ENCODE measurements around the gene SKOR1. TPM values are rescaled to one million over a fixed set of nuclear protein-coding genes. Genes with fewer than 3 reads are reported as not detected.

The SKOR1 gene
- total and polyA plus RNA-seq, 2 of the 13 experiments (the other 11 are each of a cell fraction or from before 2014, with no cell fraction given): 0.09 to 0.11 TPM

- TF ChIP-seq, protein P1, sequence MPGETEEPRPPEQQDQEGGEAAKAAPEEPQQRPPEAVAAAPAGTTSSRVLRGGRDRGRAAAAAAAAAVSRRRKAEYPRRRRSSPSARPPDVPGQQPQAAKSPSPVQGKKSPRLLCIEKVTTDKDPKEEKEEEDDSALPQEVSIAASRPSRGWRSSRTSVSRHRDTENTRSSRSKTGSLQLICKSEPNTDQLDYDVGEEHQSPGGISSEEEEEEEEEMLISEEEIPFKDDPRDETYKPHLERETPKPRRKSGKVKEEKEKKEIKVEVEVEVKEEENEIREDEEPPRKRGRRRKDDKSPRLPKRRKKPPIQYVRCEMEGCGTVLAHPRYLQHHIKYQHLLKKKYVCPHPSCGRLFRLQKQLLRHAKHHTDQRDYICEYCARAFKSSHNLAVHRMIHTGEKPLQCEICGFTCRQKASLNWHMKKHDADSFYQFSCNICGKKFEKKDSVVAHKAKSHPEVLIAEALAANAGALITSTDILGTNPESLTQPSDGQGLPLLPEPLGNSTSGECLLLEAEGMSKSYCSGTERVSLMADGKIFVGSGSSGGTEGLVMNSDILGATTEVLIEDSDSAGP (CRISPR knock-in tag; IDR thresholded peaks at IDR 0.05; ENCODE audit: borderline replicate concordance): peak; percentile 39; the same call in 1 of the 2 replicates
- TF ChIP-seq ZNF747 (CRISPR knock-in tag; IDR thresholded peaks at IDR 0.05; ENCODE audit: borderline replicate concordance) (no peak), ZMYM4 (CRISPR knock-in tag; IDR thresholded peaks at IDR 0.05) (peak; percentile 50; the same call in 1 of the 2 replicates), ZNF75D (CRISPR knock-in tag; IDR thresholded peaks at IDR 0.05; ENCODE audit: borderline replicate concordance) (no peak), MIXL1 (CRISPR knock-in tag; IDR thresholded peaks at IDR 0.05) (0 out of 2 replicates have a peak, but pooled peaks have one; percentile 56), FOXM1 (CRISPR knock-in tag; IDR thresholded peaks at IDR 0.05) (no peak), ZNF614 (CRISPR knock-in tag; IDR thresholded peaks at IDR 0.05; ENCODE audit: borderline replicate concordance) (no peak), ZFY (CRISPR knock-in tag; IDR thresholded peaks at IDR 0.05) (peak; percentile 84), HNF4A (CRISPR knock-in tag; IDR thresholded peaks at IDR 0.05) (peak; percentile 69), KDM2A (CRISPR knock-in tag; IDR thresholded peaks at IDR 0.05; ENCODE audit: borderline replicate concordance, low read depth) (0 out of 2 replicates have a peak, but pooled peaks have one; percentile 31), PHF20 (CRISPR knock-in tag; IDR thresholded peaks at IDR 0.05) (peak; percentile 33; the same call in 1 of the 2 replicates), SALL2 (CRISPR knock-in tag; IDR thresholded peaks at IDR 0.05) (no peak), NCOR1 (IDR thresholded peaks at IDR 0.05; ENCODE audit: borderline replicate concordance, low read length) (no peak), ZNF432 (CRISPR knock-in tag; IDR thresholded peaks at IDR 0.05; ENCODE audit: borderline replicate concordance) (no peak), ZNF841 (CRISPR knock-in tag; IDR thresholded peaks at IDR 0.05; ENCODE audit: borderline replicate concordance) (no peak), TFDP2 (CRISPR knock-in tag; IDR thresholded peaks at IDR 0.05) (0 out of 2 replicates have a peak, but pooled peaks have one; percentile 33), MED1 (CRISPR knock-in tag; IDR thresholded peaks at IDR 0.05) (peak; percentile 64), ZNF282 (IDR thresholded peaks at IDR 0.05; ENCODE audit: partially characterized antibody) (no peak)
- TF ChIP-seq, protein P2, sequence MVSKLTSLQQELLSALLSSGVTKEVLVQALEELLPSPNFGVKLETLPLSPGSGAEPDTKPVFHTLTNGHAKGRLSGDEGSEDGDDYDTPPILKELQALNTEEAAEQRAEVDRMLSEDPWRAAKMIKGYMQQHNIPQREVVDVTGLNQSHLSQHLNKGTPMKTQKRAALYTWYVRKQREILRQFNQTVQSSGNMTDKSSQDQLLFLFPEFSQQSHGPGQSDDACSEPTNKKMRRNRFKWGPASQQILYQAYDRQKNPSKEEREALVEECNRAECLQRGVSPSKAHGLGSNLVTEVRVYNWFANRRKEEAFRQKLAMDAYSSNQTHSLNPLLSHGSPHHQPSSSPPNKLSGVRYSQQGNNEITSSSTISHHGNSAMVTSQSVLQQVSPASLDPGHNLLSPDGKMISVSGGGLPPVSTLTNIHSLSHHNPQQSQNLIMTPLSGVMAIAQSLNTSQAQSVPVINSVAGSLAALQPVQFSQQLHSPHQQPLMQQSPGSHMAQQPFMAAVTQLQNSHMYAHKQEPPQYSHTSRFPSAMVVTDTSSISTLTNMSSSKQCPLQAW (CRISPR knock-in tag; IDR thresholded peaks at IDR 0.05): 0 out of 2 replicates have a peak, but pooled peaks have one; percentile 54
- TF ChIP-seq, protein P3, sequence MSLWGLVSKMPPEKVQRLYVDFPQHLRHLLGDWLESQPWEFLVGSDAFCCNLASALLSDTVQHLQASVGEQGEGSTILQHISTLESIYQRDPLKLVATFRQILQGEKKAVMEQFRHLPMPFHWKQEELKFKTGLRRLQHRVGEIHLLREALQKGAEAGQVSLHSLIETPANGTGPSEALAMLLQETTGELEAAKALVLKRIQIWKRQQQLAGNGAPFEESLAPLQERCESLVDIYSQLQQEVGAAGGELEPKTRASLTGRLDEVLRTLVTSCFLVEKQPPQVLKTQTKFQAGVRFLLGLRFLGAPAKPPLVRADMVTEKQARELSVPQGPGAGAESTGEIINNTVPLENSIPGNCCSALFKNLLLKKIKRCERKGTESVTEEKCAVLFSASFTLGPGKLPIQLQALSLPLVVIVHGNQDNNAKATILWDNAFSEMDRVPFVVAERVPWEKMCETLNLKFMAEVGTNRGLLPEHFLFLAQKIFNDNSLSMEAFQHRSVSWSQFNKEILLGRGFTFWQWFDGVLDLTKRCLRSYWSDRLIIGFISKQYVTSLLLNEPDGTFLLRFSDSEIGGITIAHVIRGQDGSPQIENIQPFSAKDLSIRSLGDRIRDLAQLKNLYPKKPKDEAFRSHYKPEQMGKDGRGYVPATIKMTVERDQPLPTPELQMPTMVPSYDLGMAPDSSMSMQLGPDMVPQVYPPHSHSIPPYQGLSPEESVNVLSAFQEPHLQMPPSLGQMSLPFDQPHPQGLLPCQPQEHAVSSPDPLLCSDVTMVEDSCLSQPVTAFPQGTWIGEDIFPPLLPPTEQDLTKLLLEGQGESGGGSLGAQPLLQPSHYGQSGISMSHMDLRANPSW (CRISPR knock-in tag; IDR thresholded peaks at IDR 0.05; ENCODE audit: borderline replicate concordance): no peak
- TF ChIP-seq, protein P4, sequence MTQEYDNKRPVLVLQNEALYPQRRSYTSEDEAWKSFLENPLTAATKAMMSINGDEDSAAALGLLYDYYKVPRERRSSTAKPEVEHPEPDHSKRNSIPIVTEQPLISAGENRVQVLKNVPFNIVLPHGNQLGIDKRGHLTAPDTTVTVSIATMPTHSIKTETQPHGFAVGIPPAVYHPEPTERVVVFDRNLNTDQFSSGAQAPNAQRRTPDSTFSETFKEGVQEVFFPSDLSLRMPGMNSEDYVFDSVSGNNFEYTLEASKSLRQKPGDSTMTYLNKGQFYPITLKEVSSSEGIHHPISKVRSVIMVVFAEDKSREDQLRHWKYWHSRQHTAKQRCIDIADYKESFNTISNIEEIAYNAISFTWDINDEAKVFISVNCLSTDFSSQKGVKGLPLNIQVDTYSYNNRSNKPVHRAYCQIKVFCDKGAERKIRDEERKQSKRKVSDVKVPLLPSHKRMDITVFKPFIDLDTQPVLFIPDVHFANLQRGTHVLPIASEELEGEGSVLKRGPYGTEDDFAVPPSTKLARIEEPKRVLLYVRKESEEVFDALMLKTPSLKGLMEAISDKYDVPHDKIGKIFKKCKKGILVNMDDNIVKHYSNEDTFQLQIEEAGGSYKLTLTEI (CRISPR knock-in tag; conservative IDR thresholded peaks at IDR 0.05): no peak
- TF ChIP-seq, protein P5, sequence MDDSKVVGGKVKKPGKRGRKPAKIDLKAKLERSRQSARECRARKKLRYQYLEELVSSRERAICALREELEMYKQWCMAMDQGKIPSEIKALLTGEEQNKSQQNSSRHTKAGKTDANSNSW (CRISPR knock-in tag; IDR thresholded peaks at IDR 0.05; ENCODE audit: borderline replicate concordance): no peak
Measured at GRCh38 chr15:67854358-67854757, 29.0 kb downstream of the SKOR1 start (continued).

Data from HepG2 (cell line).